Measurements from ENCODE around the gene PRKAR1B. TPM values are rescaled to one million over a fixed set of nuclear protein-coding genes. Genes with fewer than 3 reads are reported as not detected.

Gene PRKAR1B
- total RNA-seq, 2 experiments from 2014 or later: 22.5 to 41.6 TPM

GRCh38 chr7:739983-740942 is 13.2 kb upstream of the PRKAR1B start:
- POLR2A ChIA-PET: no interaction called here
- Histone ChIP-seq H3K4me3 (ENCODE audit: low read depth, low read length, poor library complexity, severe bottlenecking) (no peak overlapping the region), H3K79me2 (ENCODE audit: insufficient read depth, low read depth, low read length) (peaks cover 37% of the 10 kb centered on the region), H3K27ac (ENCODE audit: low read depth, low read length, poor library complexity, severe bottlenecking) (no peak overlapping the region), H4K20me1 (ENCODE audit: insufficient read depth, low read length) (no peaks in the 10 kb centered on the region), H2AFZ (ENCODE audit: low read length) (no peak overlapping the region), H3K36me3 (ENCODE audit: insufficient read depth, low read length) (peaks cover 79% of the 10 kb centered on the region), H3K9me2 (ENCODE audit: insufficient read depth, low read length) (no peaks in the 10 kb centered on the region), H3K4me1 (ENCODE audit: insufficient read depth, low read length, poor library complexity, severe bottlenecking) (no peaks in the 10 kb centered on the region), H3K4me2 (ENCODE audit: low read length) (no peak overlapping the region), H3K9me3 (ENCODE audit: low read length) (peaks cover 15% of the 10 kb centered on the region; the same call in 1 of the 2 replicates)
- no peak for TF ChIP-seq CTCF (conservative IDR thresholded peaks at IDR 0.05; ENCODE audit: low read length)
- TF ChIP-seq EZH2phosphoT487 (IDR thresholded peaks at IDR 0.05; ENCODE audit: borderline replicate concordance, low read depth, low read length): no peak
- DNase-seq (ENCODE audit: low spot score): no peak
- BruUV-seq (replicated peaks): no TSS peak
- intact Hi-C loops (cut with micrococcal nuclease; ENCODE audit: unreplicated experiment): no loop called here
- CTCF ChIA-PET (ENCODE audit: unreplicated experiment): interaction anchor here (0.7 kb wide), 1 partner anchor 9 kb away, joined by 3 read pairs; no protein-coding TSS in a partner anchor

- no peaks in the 10 kb centered on the region for H3K4me1 ChIP-seq (ENCODE audit: insufficient read depth, low read length, poor library complexity, severe bottlenecking)
- CTCF ChIA-PET (ENCODE audit: unreplicated experiment): no interaction called here
- H3K79me2 ChIP-seq (ENCODE audit: insufficient read depth, low read depth, low read length): peaks cover 44% of the 10 kb centered on the region
These were observed 12.4 kb upstream of the PRKAR1B start for GRCh38 chr7:739455-739982.

More at GRCh38 chr7:739455-739982, 12.4 kb upstream of the PRKAR1B start:
- H3K9me3 ChIP-seq (ENCODE audit: low read length): peaks cover 23% of the 10 kb centered on the region
- no TSS peak for BruUV-seq (replicated peaks)
- H3K36me3 ChIP-seq (ENCODE audit: insufficient read depth, low read length): peaks cover 79% of the 10 kb centered on the region
- no peaks in the 10 kb centered on the region for H4K20me1 ChIP-seq (ENCODE audit: insufficient read depth, low read length)
- POLR2A ChIA-PET: no interaction called here
- H3K4me2 ChIP-seq (ENCODE audit: low read length): no peak overlapping the region
- no peak overlapping the region for H2AFZ ChIP-seq (ENCODE audit: low read length)
- no peak overlapping the region for H3K4me3 ChIP-seq (ENCODE audit: low read depth, low read length, poor library complexity, severe bottlenecking)
- intact Hi-C loops (cut with micrococcal nuclease; ENCODE audit: unreplicated experiment): no loop called here
- TF ChIP-seq CTCF (conservative IDR thresholded peaks at IDR 0.05; ENCODE audit: low read length) (no peak), EZH2phosphoT487 (IDR thresholded peaks at IDR 0.05; ENCODE audit: borderline replicate concordance, low read depth, low read length) (no peak)
- no peaks in the 10 kb centered on the region for H3K9me2 ChIP-seq (ENCODE audit: insufficient read depth, low read length)
- no peak overlapping the region for H3K27ac ChIP-seq (ENCODE audit: low read depth, low read length, poor library complexity, severe bottlenecking)
- DNase-seq (ENCODE audit: low spot score): no peak
